ENCODE measurements around the gene POLR1A. TPM values are rescaled to one million over a fixed set of nuclear protein-coding genes. Genes with fewer than 3 reads are reported as not detected.

Gene POLR1A
- total RNA-seq, 1 donor from 2014 or later: 54.5 TPM

DNA sequence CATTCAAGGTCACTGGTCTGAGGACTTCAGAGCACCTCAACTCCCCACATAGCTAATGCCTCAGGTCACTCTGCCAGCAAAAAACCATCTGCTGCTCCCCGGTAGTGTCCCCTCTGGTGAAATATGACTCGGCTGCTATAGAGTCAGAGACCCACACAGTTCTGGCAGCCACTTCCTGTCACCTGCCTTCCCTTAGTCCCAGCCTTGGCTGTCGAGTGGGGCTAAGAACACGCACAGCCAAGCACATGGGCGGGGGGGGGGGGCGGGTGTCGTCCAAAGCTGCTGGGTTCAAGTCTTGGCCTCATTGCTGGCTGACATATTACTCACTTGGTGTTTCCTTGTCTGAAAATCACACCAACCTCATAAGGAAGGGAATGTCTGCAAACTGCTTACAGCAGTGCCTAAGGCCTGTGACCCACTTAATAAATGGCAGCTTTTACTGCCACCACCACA is 37.5 kb downstream of the POLR1A start:
- intact Hi-C loops (cut with micrococcal nuclease): loop anchor here (2.0 kb wide), 1 partner anchor 29 kb away; no protein-coding TSS in a partner anchor
- Mint-ChIP-seq H3K4me1 (ENCODE audit: low read depth) (peaks cover 22% of the 10 kb centered on the region), H3K27me3 (ENCODE audit: low read depth) (no peaks in the 10 kb centered on the region), H3K9me3 (no peaks in the 10 kb centered on the region), H3K36me3 (ENCODE audit: low read depth) (peaks cover 90% of the 10 kb centered on the region), H3K27ac (peak overlapping the region; percentile 29), H3K4me3 (ENCODE audit: low read depth) (no peak overlapping the region)
- no peak for DNase-seq (ENCODE audit: low spot score)

DNA sequence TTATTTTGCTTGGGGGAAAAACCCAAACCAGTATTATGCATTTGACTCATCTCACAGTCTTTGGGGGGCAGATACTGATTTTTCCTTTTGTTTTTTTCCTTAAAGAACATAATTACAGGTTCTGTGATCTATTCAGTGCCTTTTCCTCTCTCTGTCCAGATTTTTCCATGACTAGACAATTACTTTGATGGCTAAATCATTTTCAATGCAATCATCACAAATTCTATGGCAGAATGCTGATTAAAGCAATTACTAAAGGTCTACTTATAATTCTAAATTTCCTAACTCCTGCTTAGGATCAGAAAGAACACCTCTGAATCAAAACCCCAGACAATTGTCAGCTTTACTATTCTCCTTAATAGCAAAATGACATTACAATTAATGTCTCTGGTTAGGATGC is 38.8 kb downstream of the POLR1A start:
- intact Hi-C loops (cut with micrococcal nuclease): no loop called here
- DNase-seq (ENCODE audit: low spot score): no peak
- Mint-ChIP-seq H3K9me3 (no peaks in the 10 kb centered on the region), H3K27me3 (ENCODE audit: low read depth) (no peaks in the 10 kb centered on the region), H3K4me3 (ENCODE audit: low read depth) (no peak overlapping the region), H3K4me1 (ENCODE audit: low read depth) (peaks cover 22% of the 10 kb centered on the region), H3K27ac (no peak overlapping the region), H3K36me3 (ENCODE audit: low read depth) (peaks cover 92% of the 10 kb centered on the region)

DNA sequence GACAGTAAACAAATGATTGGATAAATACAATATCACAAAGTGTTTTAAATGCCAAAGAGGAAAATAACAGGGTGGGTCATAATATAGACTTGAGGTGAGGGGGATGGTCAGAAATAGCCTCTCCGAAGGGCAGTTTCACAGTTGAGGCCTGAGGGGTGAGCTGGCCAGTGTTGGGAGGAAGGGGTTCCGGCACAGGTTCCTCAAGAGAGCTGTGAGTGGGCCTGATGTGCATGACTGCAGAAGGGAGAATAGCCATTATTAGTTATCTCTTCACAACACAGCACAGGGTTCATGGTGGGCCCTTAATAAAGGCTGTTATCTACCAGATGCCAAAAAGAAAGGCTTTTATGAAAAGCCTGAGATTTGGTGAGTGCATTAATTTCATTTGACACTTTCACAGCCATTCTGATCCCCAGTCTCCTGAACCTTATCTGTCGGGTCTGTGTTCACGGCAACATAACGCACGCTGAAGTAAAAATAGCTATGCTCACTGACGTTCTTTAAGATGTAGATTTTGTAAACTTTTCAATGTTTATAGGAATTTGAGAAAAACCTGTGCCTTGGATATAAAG is 39.6 kb downstream of the POLR1A start:
- Mint-ChIP-seq H3K27me3 (ENCODE audit: low read depth) (no peaks in the 10 kb centered on the region), H3K9me3 (no peaks in the 10 kb centered on the region), H3K36me3 (ENCODE audit: low read depth) (peaks cover 90% of the 10 kb centered on the region), H3K27ac (peak overlapping the region; percentile 23), H3K4me3 (ENCODE audit: low read depth) (no peak overlapping the region), H3K4me1 (ENCODE audit: low read depth) (peaks cover 22% of the 10 kb centered on the region)
- DNase-seq (ENCODE audit: low spot score): no peak
- intact Hi-C loops (cut with micrococcal nuclease): no loop called here

GRCh38 chr2:86065512-86065911 is 40.2 kb downstream of the POLR1A start:
- intact Hi-C loops (cut with micrococcal nuclease): no loop called here
- Mint-ChIP-seq H3K9me3 (no peaks in the 10 kb centered on the region), H3K27me3 (ENCODE audit: low read depth) (no peaks in the 10 kb centered on the region), H3K4me1 (ENCODE audit: low read depth) (peaks cover 22% of the 10 kb centered on the region), H3K27ac (peak overlapping the region; percentile 23), H3K4me3 (ENCODE audit: low read depth) (no peak overlapping the region), H3K36me3 (ENCODE audit: low read depth) (peaks cover 90% of the 10 kb centered on the region)
- no peak for DNase-seq (ENCODE audit: low spot score)

- DNase-seq (ENCODE audit: low spot score): no peak
- Mint-ChIP-seq H3K4me1 (ENCODE audit: low read depth) (peaks cover 17% of the 10 kb centered on the region), H3K27me3 (ENCODE audit: low read depth) (no peaks in the 10 kb centered on the region), H3K9me3 (no peaks in the 10 kb centered on the region), H3K4me3 (ENCODE audit: low read depth) (no peak overlapping the region), H3K36me3 (ENCODE audit: low read depth) (peaks cover 86% of the 10 kb centered on the region), H3K27ac (no peak overlapping the region)
- intact Hi-C loops (cut with micrococcal nuclease): no loop called here
Measured at GRCh38 chr2:86064006-86064405, 41.7 kb downstream of the POLR1A start.

DNA sequence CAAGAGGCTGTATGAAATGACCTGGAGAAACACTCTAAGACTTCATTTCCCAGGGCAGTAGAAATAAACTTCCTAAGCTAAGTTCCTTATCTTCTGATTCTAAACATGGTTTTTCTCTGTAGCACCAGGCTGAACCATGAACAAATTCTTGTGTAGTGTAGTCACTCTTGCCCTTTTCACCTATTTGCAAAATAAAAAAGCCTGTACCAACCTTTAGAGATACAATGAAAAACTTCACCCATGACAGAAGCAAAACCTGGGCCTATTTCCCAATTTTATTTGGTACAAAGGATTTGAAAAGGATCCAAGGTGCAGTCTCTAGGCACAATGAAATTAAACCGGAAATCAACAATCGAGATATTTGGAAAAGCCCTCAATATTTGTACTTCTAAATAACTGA is 43.6 kb downstream of the POLR1A start:
- intact Hi-C loops (cut with micrococcal nuclease): no loop called here
- no peaks in the 10 kb centered on the region for H3K27me3 Mint-ChIP-seq (ENCODE audit: low read depth)
- H3K9me3 Mint-ChIP-seq: no peaks in the 10 kb centered on the region
- H3K27ac Mint-ChIP-seq: no peak overlapping the region
- H3K4me1 Mint-ChIP-seq (ENCODE audit: low read depth): peaks cover 6% of the 10 kb centered on the region
- H3K4me3 Mint-ChIP-seq (ENCODE audit: low read depth): no peak overlapping the region
- H3K36me3 Mint-ChIP-seq (ENCODE audit: low read depth): peaks cover 80% of the 10 kb centered on the region
- DNase-seq (ENCODE audit: low spot score): no peak

GRCh38 chr2:86056590-86057331 is 48.9 kb downstream of the POLR1A start:
- no peaks in the 10 kb centered on the region for H3K9me3 Mint-ChIP-seq
- no peak overlapping the region for H3K27ac Mint-ChIP-seq
- H3K4me1 Mint-ChIP-seq (ENCODE audit: low read depth): no peaks in the 10 kb centered on the region
- H3K27me3 Mint-ChIP-seq (ENCODE audit: low read depth): no peaks in the 10 kb centered on the region
- peaks cover 71% of the 10 kb centered on the region for H3K36me3 Mint-ChIP-seq (ENCODE audit: low read depth)
- H3K4me3 Mint-ChIP-seq (ENCODE audit: low read depth): no peak overlapping the region
- no peak for DNase-seq (ENCODE audit: low spot score)
- intact Hi-C loops (cut with micrococcal nuclease): no loop called here

- Mint-ChIP-seq H3K36me3 (ENCODE audit: low read depth) (peaks cover 62% of the 10 kb centered on the region), H3K27me3 (ENCODE audit: low read depth) (no peaks in the 10 kb centered on the region), H3K9me3 (no peaks in the 10 kb centered on the region), H3K4me1 (ENCODE audit: low read depth) (no peaks in the 10 kb centered on the region), H3K27ac (no peak overlapping the region), H3K4me3 (ENCODE audit: low read depth) (no peak overlapping the region)
- intact Hi-C loops (cut with micrococcal nuclease): no loop called here
- no peak for DNase-seq (ENCODE audit: low spot score)
Measured at GRCh38 chr2:86055314-86055713, 50.4 kb downstream of the POLR1A start.

DNA sequence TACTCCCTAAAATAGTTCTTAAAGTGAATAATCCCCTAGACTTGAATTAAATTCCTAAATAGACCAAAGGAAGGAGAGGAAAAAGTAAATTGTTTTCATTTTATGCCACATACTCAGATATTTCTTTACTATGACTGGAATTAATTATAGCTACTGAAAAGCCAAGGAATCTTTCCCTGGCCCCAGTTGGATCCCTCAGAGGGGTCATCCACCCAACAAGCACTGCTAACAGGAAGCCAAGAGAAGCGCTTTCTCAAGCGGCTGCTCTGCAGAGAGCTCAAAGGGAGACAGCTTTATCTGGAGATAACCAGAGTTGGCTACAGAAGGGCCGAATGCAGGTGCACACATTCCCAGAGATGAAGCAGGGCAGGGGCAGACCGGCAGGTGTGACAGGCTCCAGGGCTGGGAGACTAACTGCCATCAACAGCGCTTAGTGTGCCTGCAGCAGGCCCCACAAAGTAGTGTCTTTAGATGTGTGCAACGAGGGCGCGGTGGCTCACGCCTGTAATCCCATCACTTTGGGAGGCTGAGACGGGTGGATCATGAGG is 51.1 kb downstream of the POLR1A start:
- Mint-ChIP-seq H3K4me1 (ENCODE audit: low read depth) (no peaks in the 10 kb centered on the region), H3K9me3 (no peaks in the 10 kb centered on the region), H3K4me3 (ENCODE audit: low read depth) (no peak overlapping the region), H3K27me3 (ENCODE audit: low read depth) (no peaks in the 10 kb centered on the region), H3K36me3 (ENCODE audit: low read depth) (peaks cover 58% of the 10 kb centered on the region), H3K27ac (no peak overlapping the region)
- no peak for DNase-seq (ENCODE audit: low spot score)
- intact Hi-C loops (cut with micrococcal nuclease): no loop called here

DNA sequence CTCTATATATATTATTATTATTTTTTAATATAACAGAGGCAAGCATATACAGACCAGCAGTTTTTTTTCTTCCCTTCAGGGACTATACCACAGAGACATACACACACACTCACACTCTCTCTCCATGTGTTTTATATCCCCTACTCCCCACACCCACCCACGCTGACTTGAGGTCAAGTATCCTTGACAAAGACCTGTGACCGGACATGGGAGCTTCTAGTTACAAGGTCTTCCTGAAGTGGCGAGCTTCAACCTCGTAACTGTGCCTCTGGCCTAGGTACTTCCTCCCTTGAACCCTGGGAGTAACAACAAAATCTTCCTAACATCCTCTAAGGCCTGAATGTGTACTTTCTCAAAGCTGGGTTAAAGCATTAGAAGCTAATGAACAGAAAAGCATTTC is 52.5 kb downstream of the POLR1A start:
- intact Hi-C loops (cut with micrococcal nuclease): no loop called here
- Mint-ChIP-seq H3K4me1 (ENCODE audit: low read depth) (no peaks in the 10 kb centered on the region), H3K27me3 (ENCODE audit: low read depth) (no peaks in the 10 kb centered on the region), H3K4me3 (ENCODE audit: low read depth) (no peak overlapping the region), H3K36me3 (ENCODE audit: low read depth) (peaks cover 63% of the 10 kb centered on the region), H3K27ac (no peak overlapping the region), H3K9me3 (no peaks in the 10 kb centered on the region)
- no peak for DNase-seq (ENCODE audit: low spot score)

GRCh38 chr2:86052676-86053075 is 53.0 kb downstream of the POLR1A start:
- H3K27me3 Mint-ChIP-seq (ENCODE audit: low read depth): no peaks in the 10 kb centered on the region
- no peak overlapping the region for H3K27ac Mint-ChIP-seq
- no peaks in the 10 kb centered on the region for H3K4me1 Mint-ChIP-seq (ENCODE audit: low read depth)
- H3K9me3 Mint-ChIP-seq: no peaks in the 10 kb centered on the region
- no peak overlapping the region for H3K4me3 Mint-ChIP-seq (ENCODE audit: low read depth)
- intact Hi-C loops (cut with micrococcal nuclease): no loop called here
- DNase-seq (ENCODE audit: low spot score): no peak
- peaks cover 62% of the 10 kb centered on the region for H3K36me3 Mint-ChIP-seq (ENCODE audit: low read depth)

GRCh38 chr2:86052265-86052664 is 53.4 kb downstream of the POLR1A start:
- no peaks in the 10 kb centered on the region for H3K27me3 Mint-ChIP-seq (ENCODE audit: low read depth)
- no peaks in the 10 kb centered on the region for H3K4me1 Mint-ChIP-seq (ENCODE audit: low read depth)
- no peak overlapping the region for H3K27ac Mint-ChIP-seq
- no peak overlapping the region for H3K4me3 Mint-ChIP-seq (ENCODE audit: low read depth)
- no peaks in the 10 kb centered on the region for H3K9me3 Mint-ChIP-seq
- DNase-seq (ENCODE audit: low spot score): no peak
- H3K36me3 Mint-ChIP-seq (ENCODE audit: low read depth): peaks cover 62% of the 10 kb centered on the region
- intact Hi-C loops (cut with micrococcal nuclease): no loop called here

GRCh38 chr2:86050301-86050700 is 55.4 kb downstream of the POLR1A start:
- intact Hi-C loops (cut with micrococcal nuclease): no loop called here
- Mint-ChIP-seq H3K4me1 (ENCODE audit: low read depth) (no peaks in the 10 kb centered on the region), H3K27me3 (ENCODE audit: low read depth) (no peaks in the 10 kb centered on the region), H3K27ac (no peak overlapping the region), H3K4me3 (ENCODE audit: low read depth) (no peak overlapping the region), H3K36me3 (ENCODE audit: low read depth) (peaks cover 62% of the 10 kb centered on the region), H3K9me3 (no peaks in the 10 kb centered on the region)
- no peak for DNase-seq (ENCODE audit: low spot score)

Data from activated T-helper 2 cell treated with anti-CD3 and anti-CD28 coated beads, Interferon-gamma antibody, Interleukin-2, Interleukin-4, amounts not matched to agents 10 μg/mL and 5 μg/mL and 100 μg/mL, durations not matched to agents 14 hours and 24 hours and 36 hours (primary cell).